ENCODE data around the gene TCEA2.

GRCh38 chr20:64052326-64052722 is 10.7 kb upstream of the TCEA2 start:
- TF ChIP-seq POLR2A (IDR thresholded peaks at IDR 0.05; ENCODE audit: extremely low read depth, insufficient read length) (no peak), CTCF (IDR thresholded peaks at IDR 0.05; ENCODE audit: low read depth, low read length) (no peak), MAX (IDR thresholded peaks at IDR 0.05; ENCODE audit: low read depth, low read length) (no peak)
